GM18867 (cell line): ENCODE results near the gene HSD17B4.
"Not testable (repeated sequence)": the region's sequence is repeated elsewhere in the genome, so short reads cannot be mapped to it uniquely, and the experiment has no call there.

Experiments used
- ATAC-seq: cut with Tn5 transposase; IDR thresholded peaks from one replicate; pipeline ENCODE4 v1.9.1; 2021; ENCODE audit warnings: mild to moderate bottlenecking, moderate library complexity; ENCODE audit not compliant: unreplicated experiment

HSD17B4 gene

GRCh38 chr5:119428574-119428973, 23.7 kb upstream of the HSD17B4 start:
- not testable (repeated sequence) for ATAC-seq

GRCh38 chr5:119432674-119433237, 19.5 kb upstream of the HSD17B4 start:
- ATAC-seq: not testable (repeated sequence)

- ATAC-seq: peak; percentile 98
These were observed 16.7 kb upstream of the HSD17B4 start for GRCh38 chr5:119435436-119436132.

- ATAC-seq: not testable (repeated sequence)
These were observed 14.3 kb upstream of the HSD17B4 start for GRCh38 chr5:119437785-119438586.

- ATAC-seq: not testable (repeated sequence)
These were observed 13.7 kb upstream of the HSD17B4 start for GRCh38 chr5:119438587-119438917.

- no peak for ATAC-seq
These were observed 13.1 kb upstream of the HSD17B4 start for GRCh38 chr5:119439140-119439631.

- ATAC-seq: not testable (repeated sequence)
These were observed 12.7 kb upstream of the HSD17B4 start for GRCh38 chr5:119439632-119440031.

GRCh38 chr5:119444643-119445042, 7.7 kb upstream of the HSD17B4 start:
- not testable (repeated sequence) for ATAC-seq

- no peak for ATAC-seq
These were observed 6.8 kb upstream of the HSD17B4 start for GRCh38 chr5:119445544-119445943.

- ATAC-seq: no peak
These were observed 2.4 kb upstream of the HSD17B4 start for GRCh38 chr5:119449882-119450281.

- not testable (repeated sequence) for ATAC-seq
These were observed 1.7 kb upstream of the HSD17B4 start for GRCh38 chr5:119450627-119451026.

GRCh38 chr5:119451561-119451960, 736 bp upstream of the HSD17B4 start:
- no peak for ATAC-seq

GRCh38 chr5:119452060-119452372, 281 bp upstream of the HSD17B4 start:
- no peak for ATAC-seq

GRCh38 chr5:119453040-119453373, 710 bp downstream of the HSD17B4 start:
- ATAC-seq: peak; percentile 8

GRCh38 chr5:119454171-119454570, 1.9 kb downstream of the HSD17B4 start:
- ATAC-seq: no peak

GRCh38 chr5:119458911-119459632, 6.8 kb downstream of the HSD17B4 start:
- no peak for ATAC-seq

GRCh38 chr5:119465640-119466039, 13.3 kb downstream of the HSD17B4 start:
- no peak for ATAC-seq

GRCh38 chr5:119468286-119468685, 16.0 kb downstream of the HSD17B4 start:
- ATAC-seq: no peak

GRCh38 chr5:119470105-119470763, 17.9 kb downstream of the HSD17B4 start:
- peak; percentile 60 for ATAC-seq

- peak; percentile 45 for ATAC-seq
These were observed 18.7 kb downstream of the HSD17B4 start for GRCh38 chr5:119470851-119471451.
